GM12878 (cell line): ENCODE measurements around the gene TOMM5. TPM values are rescaled to one million over a fixed set of nuclear protein-coding genes. Genes with fewer than 3 reads are reported as not detected.

Experiments used
- ATAC-seq: fragments of 200-7000 bp; cut with Tn5 transposase; 3 replicates; pipeline ENCODE4 v1.9.1; 2020; ENCODE audit warnings: mild to moderate bottlenecking, moderate library complexity
- BruUV-seq: library from RNA; stranded (reverse); fragments of 400-500 nt; replicated peaks from 2 replicates; lab custom pipeline; 2021; lab: Mats Ljungman, UMichigan
- CTCF ChIA-PET: fragments of 300-600 bp; sonication (Branson Sonifier 250); formaldehyde crosslinking; extraction: SDS; loops from one replicate; lab custom pipeline; 2021; ENCODE audit warnings: inconsistent platforms; lab: Yijun Ruan, JAX
- POLR2A ChIA-PET: fragments of 350-600 bp; formaldehyde crosslinking; extraction: SDS; loops from one replicate; lab custom pipeline; 2021; ENCODE audit warnings: inconsistent platforms; lab: Charles Lee
- RAD21 ChIA-PET: fragments of 300-600 bp; sonication (Branson Sonifier 250); formaldehyde crosslinking; loops from one replicate; lab custom pipeline; 2023; ENCODE audit warnings: antibody characterized with exemption; ENCODE audit not compliant: unreplicated experiment; lab: Charles Lee
- SMC1A ChIA-PET: fragments of 300-600 bp; sonication (Branson Sonifier 250); formaldehyde crosslinking; loops from one replicate; lab custom pipeline; 2023; ENCODE audit not compliant: unreplicated experiment, uncharacterized antibody; lab: Charles Lee
- DNase-seq: peaks from one replicate; pipeline ENCODE4 v3.0.0-alpha.2; 2011; ENCODE audit warnings: low read depth, low spot score
- FAIRE-seq: peaks from 3 replicates; lab custom pipeline; 2011; peaks lifted over from hg19 to GRCh38; lab: Jason Lieb, UNC
- H2AFZ ChIP-seq: 2 replicates; pipeline ENCODE4 v1.6.0; 2011; ENCODE audit warnings: low read depth, low read length, control low read depth; ENCODE audit not compliant: control insufficient read depth
- H3K27ac ChIP-seq: 2 replicates; pipeline ENCODE4 v1.5.1; 2011; ENCODE audit warnings: control low read depth; ENCODE audit not compliant: control insufficient read depth, insufficient read depth
- H3K27me3 ChIP-seq, 2 experiments: replicated peaks in 1 of 2; 2 replicates each; pipeline versions ENCODE4 v1.6.0 to v1.6.1; 2011; ENCODE audit warnings: low read length in 1 of 2; ENCODE audit not compliant: control insufficient read depth in 2 of 2, insufficient read depth in 2 of 2
- H3K36me3 ChIP-seq, 2 experiments: 2 replicates each; pipeline ENCODE4 v1.5.1; 2011; ENCODE audit warnings: low read length in 1 of 2; ENCODE audit not compliant: control insufficient read depth in 2 of 2, insufficient read depth in 2 of 2
- H3K4me1 ChIP-seq: 2 replicates; pipeline ENCODE4 v1.6.1; 2011; ENCODE audit warnings: mild to moderate bottlenecking, low read length, moderate library complexity, mixed read lengths; ENCODE audit not compliant: control insufficient read depth, insufficient read depth
- H3K4me2 ChIP-seq: 2 replicates; pipeline ENCODE4 v1.6.0; 2011; ENCODE audit warnings: control low read depth; ENCODE audit not compliant: control insufficient read depth, insufficient read depth
- H3K4me3 ChIP-seq: fragments of 200-600 bp; sonication (generic); 2 replicates; pipeline ENCODE4 v1.5.1; 2016
- H3K79me2 ChIP-seq: 2 replicates; pipeline ENCODE4 v1.6.0; 2011; ENCODE audit warnings: low read length; ENCODE audit not compliant: control insufficient read depth, insufficient read depth
- H3K9ac ChIP-seq: 2 replicates; pipeline ENCODE4 v1.8.0; 2011; ENCODE audit warnings: low read length, control low read depth, mixed read lengths; ENCODE audit not compliant: control insufficient read depth, insufficient read depth
- H3K9me3 ChIP-seq: replicated peaks from 3 replicates; pipeline ENCODE4 v1.5.1; 2011; ENCODE audit warnings: mild to moderate bottlenecking, low read length; ENCODE audit not compliant: control insufficient read depth, insufficient read depth
- H4K20me1 ChIP-seq: 2 replicates; pipeline ENCODE4 v1.6.0; 2011; ENCODE audit not compliant: control insufficient read depth, insufficient read depth
- HDAC2 ChIP-seq: fragments of 200-600 bp; sonication (generic); IDR thresholded peaks from 2 replicates; pipeline ENCODE4 v1.6.1; 2017
- KAT2A ChIP-seq: conservative IDR thresholded peaks from 2 replicates; pipeline ENCODE4 v1.6.1; 2011; ENCODE audit warnings: low read depth, low read length; ENCODE audit not compliant: control insufficient read depth
- LARP7 ChIP-seq: fragments of 450-650 bp; IDR thresholded peaks from 2 replicates; pipeline ENCODE4 v1.6.1; 2017; ENCODE audit warnings: mild to moderate bottlenecking
- POU2F2 ChIP-seq: IDR thresholded peaks from 3 replicates; pipeline ENCODE4 v1.6.1; 2011; ENCODE audit warnings: low read depth, mild to moderate bottlenecking, low read length, borderline replicate concordance
- RB1 ChIP-seq: fragments of 450-650 bp; formaldehyde crosslinking; IDR thresholded peaks from 2 replicates; pipeline ENCODE4 v1.6.1; 2017; ENCODE audit warnings: mild to moderate bottlenecking, borderline replicate concordance
- RBBP5 ChIP-seq: fragments of 200-600 bp; sonication (generic); conservative IDR thresholded peaks from 2 replicates; pipeline ENCODE4 v1.6.1; 2016
- TCF3 ChIP-seq: IDR thresholded peaks from 2 replicates; pipeline ENCODE4 v1.6.1; 2012; ENCODE audit warnings: low read depth, mild to moderate bottlenecking, low read length, borderline replicate concordance; ENCODE audit not compliant: insufficient read depth
- WGBS: methylation state at CpG from one replicate; pipeline ENCODE4 v1.1.6; 2016; ENCODE audit warnings: low lambda C conversion rate; ENCODE audit not compliant: insufficient replicate concordance, insufficient coverage; ENCODE audit errors: missing lambda C conversion rate; 5-methylcytosine and 5-hydroxymethylcytosine counted together
- in situ Hi-C: fragments of 300-500 bp; cut with MboI; formaldehyde crosslinking; loops from 9 replicates; pipeline ENCODE4 v1.14.3; 2018; ENCODE audit warnings: mixed read lengths
- intact Hi-C: fragments of 100-400 bp; cut with micrococcal nuclease; formaldehyde crosslinking; loops from one replicate; pipeline ENCODE4 v1.14.2; 2022; ENCODE audit not compliant: unreplicated experiment
- polyA plus RNA-seq, 11 experiments: library from polyadenylated mRNA; depleted of rRNA in 4 of 11; unstranded in 6 of 11; stranded (reverse) in 5 of 11; fragments of >200 nt; fragmentation: Nextera tagmentation in 4 of 11; fragmentation: Illumina TruSeq in 1 of 11; extraction: Ambion mirVana in 4 of 11; extraction: Trizol in 1 of 11; gene quantifications; 1 replicate in 1 of 11; 2 replicates in 10 of 11; pipeline versions ENCODE4 v1.2.1 to v1.2.3, GENCODE V29; 2011 to 2016; ENCODE audit warnings: inconsistent platforms in 2 of 11, missing spikeins in 2 of 11, low read depth in 1 of 11
- total RNA-seq, 4 experiments: library from RNA; depleted of rRNA in 3 of 4; stranded (reverse); fragments of >200 nt in 3 of 4; fragmentation: Illumina TruSeq in 1 of 4; extraction: Trizol in 1 of 4; gene quantifications; 2 replicates each; pipeline versions ENCODE4 v1.2.1 to v1.2.3, GENCODE V29; 2013 to 2021
- TF ChIP-seq, protein P1 (sequence below): fragments of 450-650 bp; IDR thresholded peaks from 2 replicates; pipeline ENCODE4 v1.6.1; 2016; ENCODE audit warnings: mild to moderate bottlenecking
- TF ChIP-seq, protein P2 (sequence below): IDR thresholded peaks from 2 replicates; pipeline ENCODE4 v1.6.1; 2012; ENCODE audit warnings: improper control_type of control experiment, low read depth, low read length; ENCODE audit not compliant: insufficient replicate concordance

Gene TOMM5
- total and polyA plus RNA-seq, 10 of the 15 experiments (the other 5 are each of a cell fraction or from before 2014, with no cell fraction given) = 152 to 1,143 (median 351) TPM

DNA sequence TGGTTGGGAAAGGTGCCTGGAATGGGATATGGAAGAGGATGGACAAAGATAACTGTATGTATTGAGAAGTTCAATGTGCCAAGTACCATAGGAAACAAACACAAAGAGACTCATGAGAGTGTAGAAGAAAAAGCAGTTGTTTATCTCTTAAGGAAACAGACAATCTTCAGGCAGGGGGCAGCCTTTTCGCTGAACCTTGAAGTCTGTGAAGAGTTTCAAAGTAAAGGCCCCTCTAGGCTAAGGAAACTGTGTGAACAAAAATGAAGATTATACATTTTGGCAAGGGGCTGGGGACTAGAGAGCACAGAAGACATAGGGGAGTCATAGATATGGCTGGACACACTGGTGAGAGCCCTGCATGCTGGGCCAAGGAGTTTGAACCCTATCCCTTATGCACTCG lies 30.9 kb upstream of the TOMM5 start:
- Histone ChIP-seq H4K20me1 (no peaks in the 10 kb centered on the region), H3K27ac (no peak overlapping the region), H3K9me3 (no peaks in the 10 kb centered on the region), H3K4me3 (no peak overlapping the region), H3K4me2 (no peak overlapping the region), H2AFZ (no peak overlapping the region), H3K36me3 (no peaks in the 10 kb centered on the region), H3K79me2 (no peaks in the 10 kb centered on the region), H3K9ac (no peak overlapping the region), H3K27me3 (no peaks in the 10 kb centered on the region; a peak in 2 of 4 replicates), H3K4me1 (no peaks in the 10 kb centered on the region)
- ChIA-PET SMC1A (no interaction called here), CTCF (no interaction called here), POLR2A (no interaction called here), RAD21 (no interaction called here)
- no TSS peak for BruUV-seq
- TF ChIP-seq POU2F2 (no peak), TCF3 (no peak), RBBP5 (no peak), HDAC2 (no peak), RB1 (no peak), LARP7 (no peak), KAT2A (no peak)
- TF ChIP-seq, protein P1, sequence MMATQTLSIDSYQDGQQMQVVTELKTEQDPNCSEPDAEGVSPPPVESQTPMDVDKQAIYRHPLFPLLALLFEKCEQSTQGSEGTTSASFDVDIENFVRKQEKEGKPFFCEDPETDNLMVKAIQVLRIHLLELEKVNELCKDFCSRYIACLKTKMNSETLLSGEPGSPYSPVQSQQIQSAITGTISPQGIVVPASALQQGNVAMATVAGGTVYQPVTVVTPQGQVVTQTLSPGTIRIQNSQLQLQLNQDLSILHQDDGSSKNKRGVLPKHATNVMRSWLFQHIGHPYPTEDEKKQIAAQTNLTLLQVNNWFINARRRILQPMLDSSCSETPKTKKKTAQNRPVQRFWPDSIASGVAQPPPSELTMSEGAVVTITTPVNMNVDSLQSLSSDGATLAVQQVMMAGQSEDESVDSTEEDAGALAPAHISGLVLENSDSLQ = no peak
- TF ChIP-seq, protein P2, sequence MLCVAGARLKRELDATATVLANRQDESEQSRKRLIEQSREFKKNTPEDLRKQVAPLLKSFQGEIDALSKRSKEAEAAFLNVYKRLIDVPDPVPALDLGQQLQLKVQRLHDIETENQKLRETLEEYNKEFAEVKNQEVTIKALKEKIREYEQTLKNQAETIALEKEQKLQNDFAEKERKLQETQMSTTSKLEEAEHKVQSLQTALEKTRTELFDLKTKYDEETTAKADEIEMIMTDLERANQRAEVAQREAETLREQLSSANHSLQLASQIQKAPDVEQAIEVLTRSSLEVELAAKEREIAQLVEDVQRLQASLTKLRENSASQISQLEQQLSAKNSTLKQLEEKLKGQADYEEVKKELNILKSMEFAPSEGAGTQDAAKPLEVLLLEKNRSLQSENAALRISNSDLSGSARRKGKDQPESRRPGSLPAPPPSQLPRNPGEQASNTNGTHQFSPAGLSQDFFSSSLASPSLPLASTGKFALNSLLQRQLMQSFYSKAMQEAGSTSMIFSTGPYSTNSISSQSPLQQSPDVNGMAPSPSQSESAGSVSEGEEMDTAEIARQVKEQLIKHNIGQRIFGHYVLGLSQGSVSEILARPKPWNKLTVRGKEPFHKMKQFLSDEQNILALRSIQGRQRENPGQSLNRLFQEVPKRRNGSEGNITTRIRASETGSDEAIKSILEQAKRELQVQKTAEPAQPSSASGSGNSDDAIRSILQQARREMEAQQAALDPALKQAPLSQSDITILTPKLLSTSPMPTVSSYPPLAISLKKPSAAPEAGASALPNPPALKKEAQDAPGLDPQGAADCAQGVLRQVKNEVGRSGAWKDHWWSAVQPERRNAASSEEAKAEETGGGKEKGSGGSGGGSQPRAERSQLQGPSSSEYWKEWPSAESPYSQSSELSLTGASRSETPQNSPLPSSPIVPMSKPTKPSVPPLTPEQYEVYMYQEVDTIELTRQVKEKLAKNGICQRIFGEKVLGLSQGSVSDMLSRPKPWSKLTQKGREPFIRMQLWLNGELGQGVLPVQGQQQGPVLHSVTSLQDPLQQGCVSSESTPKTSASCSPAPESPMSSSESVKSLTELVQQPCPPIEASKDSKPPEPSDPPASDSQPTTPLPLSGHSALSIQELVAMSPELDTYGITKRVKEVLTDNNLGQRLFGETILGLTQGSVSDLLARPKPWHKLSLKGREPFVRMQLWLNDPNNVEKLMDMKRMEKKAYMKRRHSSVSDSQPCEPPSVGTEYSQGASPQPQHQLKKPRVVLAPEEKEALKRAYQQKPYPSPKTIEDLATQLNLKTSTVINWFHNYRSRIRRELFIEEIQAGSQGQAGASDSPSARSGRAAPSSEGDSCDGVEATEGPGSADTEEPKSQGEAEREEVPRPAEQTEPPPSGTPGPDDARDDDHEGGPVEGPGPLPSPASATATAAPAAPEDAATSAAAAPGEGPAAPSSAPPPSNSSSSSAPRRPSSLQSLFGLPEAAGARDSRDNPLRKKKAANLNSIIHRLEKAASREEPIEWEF = no peak
- in situ Hi-C loops = no loop called here
- ATAC-seq (no peak), DNase-seq (no peak), FAIRE-seq (no peak)
- 47% methylated on average over 2 of the region's 2 CpGs for WGBS
- intact Hi-C loops = no loop called here
